CD4-positive, alpha-beta T cell treated with Interleukin-12 subunit alpha and Interleukin-12 subunit beta, for 1 hour (primary cell): Measurements from ENCODE around the gene FBXO38.

Experiments used
- DNase-seq: peaks from one replicate; pipeline ENCODE4 v3.0.0-alpha.2; 2020

FBXO38 gene

GRCh38 chr5:148477429-148477828 is 93.7 kb downstream of the FBXO38 start:
- DNase-seq = no peak

- DNase-seq = no peak
These were observed 98.4 kb downstream of the FBXO38 start for GRCh38 chr5:148482196-148482595.

- DNase-seq = peak; percentile 45
These were observed 99.1 kb downstream of the FBXO38 start for GRCh38 chr5:148482697-148483462.

GRCh38 chr5:148483750-148484149 is 100.0 kb downstream of the FBXO38 start:
- DNase-seq = no peak

- DNase-seq = no peak
These were observed 100.9 kb downstream of the FBXO38 start for GRCh38 chr5:148484651-148485050.

- DNase-seq = no peak
These were observed 102.7 kb downstream of the FBXO38 start for GRCh38 chr5:148486456-148486855.

GRCh38 chr5:148488757-148489156 is 105.0 kb downstream of the FBXO38 start:
- no peak for DNase-seq

GRCh38 chr5:148491015-148491792 is 107.4 kb downstream of the FBXO38 start:
- no peak for DNase-seq

- no peak for DNase-seq
These were observed 108.0 kb downstream of the FBXO38 start for GRCh38 chr5:148491793-148492184.

- no peak for DNase-seq
These were observed 108.6 kb downstream of the FBXO38 start for GRCh38 chr5:148492351-148492750.
